Measurements from ENCODE around the gene ASS1. TPM values are rescaled to one million over a fixed set of nuclear protein-coding genes. Genes with fewer than 3 reads are reported as not detected.

ASS1 gene
- total and polyA plus RNA-seq, 2 of the 13 experiments (the other 11 are each of a cell fraction or from before 2014, with no cell fraction given), result 77.6 to 122 TPM

GRCh38 chr9:130535818-130536521, 91.2 kb downstream of the ASS1 start (continued):
- no peak for TF ChIP-seq TFAP4 (IDR thresholded peaks at IDR 0.05; ENCODE audit: borderline replicate concordance, low read depth)
- no peak for TF ChIP-seq KLF12 (CRISPR knock-in tag; IDR thresholded peaks at IDR 0.05; ENCODE audit: borderline replicate concordance)
- TF ChIP-seq ZFP91 (CRISPR knock-in tag; IDR thresholded peaks at IDR 0.05; ENCODE audit: borderline replicate concordance), result 0 out of 2 replicates have a peak, but pooled peaks have one; percentile 18
- no peak for TF ChIP-seq GATAD1 (CRISPR knock-in tag; IDR thresholded peaks at IDR 0.05)
- TF ChIP-seq RBAK (CRISPR knock-in tag; IDR thresholded peaks at IDR 0.05), result no peak
- no peak for TF ChIP-seq SMARCC2 (IDR thresholded peaks at IDR 0.05)
- no peak for TF ChIP-seq ZKSCAN1 (IDR thresholded peaks at IDR 0.05; ENCODE audit: low read length)
- no peak for TF ChIP-seq PHF8 (CRISPR knock-in tag; IDR thresholded peaks at IDR 0.05)
- no peak for TF ChIP-seq ZNF850 (CRISPR knock-in tag; conservative IDR thresholded peaks at IDR 0.05)
- TF ChIP-seq ZNF10 (CRISPR knock-in tag; IDR thresholded peaks at IDR 0.05; ENCODE audit: borderline replicate concordance, low read depth), result no peak
- TF ChIP-seq RFXANK (CRISPR knock-in tag; IDR thresholded peaks at IDR 0.05), result no peak
- TF ChIP-seq ZBTB8A (CRISPR knock-in tag; IDR thresholded peaks at IDR 0.05; ENCODE audit: borderline replicate concordance, low read depth), result no peak
- TF ChIP-seq ZNF441 (CRISPR knock-in tag; IDR thresholded peaks at IDR 0.05; ENCODE audit: borderline replicate concordance), result peak; percentile 27; the same call in 1 of the 2 replicates
- TF ChIP-seq LBX2 (CRISPR knock-in tag; IDR thresholded peaks at IDR 0.05; ENCODE audit: borderline replicate concordance), result no peak
- no peak for TF ChIP-seq ZNF432 (CRISPR knock-in tag; IDR thresholded peaks at IDR 0.05; ENCODE audit: borderline replicate concordance)
- TF ChIP-seq NR0B2 (CRISPR knock-in tag; IDR thresholded peaks at IDR 0.05), result no peak
- TF ChIP-seq ZSCAN30 (CRISPR knock-in tag; IDR thresholded peaks at IDR 0.05), result no peak
- TF ChIP-seq NCOR1 (IDR thresholded peaks at IDR 0.05; ENCODE audit: borderline replicate concordance, low read length), result no peak
- no peak for TF ChIP-seq BORCS8-MEF2B (CRISPR knock-in tag; IDR thresholded peaks at IDR 0.05)
- 0 out of 2 replicates have a peak, but pooled peaks have one; percentile 45 for TF ChIP-seq ARHGAP35 (CRISPR knock-in tag; IDR thresholded peaks at IDR 0.05; ENCODE audit: borderline replicate concordance)
- TF ChIP-seq ZNF589 (CRISPR knock-in tag; conservative IDR thresholded peaks at IDR 0.05), result no peak

Data from HepG2 (cell line).